Spinal cord (tissue), 10 donors: ENCODE measurements around the gene CDHR4. TPM values are rescaled to one million over a fixed set of nuclear protein-coding genes. Genes with fewer than 3 reads are reported as not detected.

Experiments used
- DNase-seq, 6 donors: peaks; one replicate each; pipeline versions ENCODE4 v3.0.0 to v3.0.0-alpha.2; 2013 to 2015; ENCODE audit warnings: low spot score in 6 of 6, low read depth in 4 of 6
- H3K27ac ChIP-seq: one replicate; pipeline ENCODE4 v1.5.1; 2013; ENCODE audit warnings: low read depth, low read length, control low read depth
- H3K27me3 ChIP-seq: one replicate; pipeline ENCODE4 v1.6.1; 2013; ENCODE audit warnings: low read length; ENCODE audit not compliant: control insufficient read depth, insufficient read depth
- H3K36me3 ChIP-seq: one replicate; pipeline ENCODE4 v1.6.1; 2013; ENCODE audit warnings: low read length; ENCODE audit not compliant: control insufficient read depth, insufficient read depth
- H3K4me1 ChIP-seq: one replicate; pipeline ENCODE4 v1.6.1; 2013; ENCODE audit warnings: low read length; ENCODE audit not compliant: control insufficient read depth, insufficient read depth
- H3K4me3 ChIP-seq: one replicate; pipeline ENCODE4 v1.5.1; 2013; ENCODE audit warnings: low read depth, low read length, control low read depth
- H3K9me3 ChIP-seq: one replicate; pipeline ENCODE4 v1.6.1; 2013; ENCODE audit warnings: low read length; ENCODE audit not compliant: control insufficient read depth, insufficient read depth
- WGBS: methylation state at CpG from one replicate; pipeline ENCODE4 v1.1.5; 2013; ENCODE audit warnings: missing lambda C conversion rate; ENCODE audit not compliant: insufficient coverage; 5-methylcytosine and 5-hydroxymethylcytosine counted together
- polyA plus RNA-seq, 2 donors: library from polyadenylated mRNA; unstranded; fragments of 120-200 nt; gene quantifications; one replicate each; pipeline ENCODE4 v1.2.1, GENCODE V29; 2013; ENCODE audit not compliant: insufficient read length in 2 of 2
- small RNA-seq: library from RNA; depleted of rRNA; stranded (forward); fragments of <200 nt; gene quantifications from one replicate; pipeline ENCODE3, GENCODE V24; 2014; ENCODE audit warnings: low replicate concordance
- total RNA-seq, 2 donors: library from RNA; depleted of rRNA in 1 of 2; stranded (reverse); fragments of 120-200 nt in 1 of 2; fragments of >200 nt in 1 of 2; gene quantifications; one replicate each; pipeline versions ENCODE4 v1.2.3 to v1.2.4, GENCODE V29; 2013 to 2014
- donor health status: healthy.

Gene CDHR4
- total and polyA plus RNA-seq, 4 donors = 0.10 to 0.59 (median 0.37) TPM

DNA sequence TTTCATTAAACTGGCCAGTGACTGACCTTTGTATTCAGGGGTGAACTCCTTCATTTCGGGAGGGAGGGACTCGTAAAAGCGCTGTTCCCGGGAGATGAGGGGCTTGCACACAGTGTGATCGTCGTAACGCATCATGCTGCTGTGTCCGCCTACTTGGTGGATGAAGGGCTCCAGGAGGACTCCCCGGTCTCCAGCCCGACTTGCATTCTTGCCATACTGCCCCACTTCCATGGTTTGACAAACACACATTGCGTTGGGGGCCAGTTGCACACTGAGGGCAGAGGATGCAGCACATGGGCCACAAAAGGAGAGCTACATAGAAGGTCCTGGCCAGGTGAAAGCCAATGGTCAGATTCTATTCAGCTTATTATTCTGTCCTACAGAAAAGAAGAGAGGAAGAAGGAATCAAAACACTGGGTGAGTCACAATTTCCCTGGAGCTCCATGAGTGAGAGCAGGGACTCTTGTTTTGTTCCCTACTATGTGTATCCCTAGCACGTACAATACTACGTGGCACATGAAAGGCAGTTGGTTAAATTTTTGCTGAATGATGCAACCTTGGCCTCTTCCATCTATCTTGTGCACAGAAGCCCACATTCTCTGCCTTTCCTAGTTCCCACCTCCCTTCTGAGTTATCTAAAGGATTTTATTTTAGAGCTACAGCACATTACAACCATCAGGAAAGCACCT, 51.7 kb downstream of the CDHR4 start:
- no peak for DNase-seq
- no peaks in the 10 kb centered on the region for H3K9me3 ChIP-seq
- H3K36me3 ChIP-seq = peaks cover 14% of the 10 kb centered on the region
- H3K4me1 ChIP-seq = no peaks in the 10 kb centered on the region
- no peak overlapping the region for H3K27ac ChIP-seq
- 63% methylated on average over 11 of the region's 13 CpGs for WGBS
- no peaks in the 10 kb centered on the region for H3K27me3 ChIP-seq
- no peak overlapping the region for H3K4me3 ChIP-seq

DNA sequence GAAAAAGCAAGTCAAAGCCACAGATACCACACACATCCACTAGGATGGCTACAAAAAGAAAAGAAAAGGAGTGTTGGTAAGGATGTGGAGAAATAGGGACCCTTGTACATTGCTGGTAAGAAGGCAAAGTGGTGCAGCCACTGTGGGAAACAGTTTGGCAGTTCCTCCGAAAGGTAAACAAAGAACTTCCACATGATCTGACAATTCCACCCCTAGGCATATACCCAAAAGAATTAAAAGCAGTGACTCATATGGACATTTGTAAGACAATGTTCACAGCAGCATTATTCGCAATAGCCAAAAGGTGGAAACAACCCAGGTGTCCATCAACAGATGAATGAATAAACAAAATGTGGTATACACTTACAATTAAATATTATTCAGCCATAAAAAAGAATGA, 53.7 kb downstream of the CDHR4 start:
- Histone ChIP-seq H3K36me3 (peaks cover 16% of the 10 kb centered on the region), H3K4me1 (no peaks in the 10 kb centered on the region), H3K27ac (no peak overlapping the region), H3K9me3 (no peaks in the 10 kb centered on the region), H3K4me3 (no peak overlapping the region), H3K27me3 (no peaks in the 10 kb centered on the region)
- no CpG with 5 or more reads among the region's 2 CpGs for whole genome bisulfite sequencing
- no peak for DNase-seq

Small RNA genes within 50 kb of the gene (small RNA-seq; reads per million reads assigned to genes)
- gene COX6CP14 = not detected

Other genes with a start within 250 kb of the CDHR4 start
- gene BSN, start 245.4 kb downstream of the CDHR4 start, total RNA-seq = 10 to 100 TPM in 1 of 2 donors, 1 to 10 TPM in 1; 6.9 to 14.8 TPM
- 10 to 100 TPM; 17.5 to 19.4 TPM for gene BSN, start 245.4 kb downstream of the CDHR4 start, polyA plus RNA-seq
- gene APEH, start 125.5 kb downstream of the CDHR4 start, total RNA-seq = 100 to 1,000 TPM in 1 of 2 donors, 10 to 100 TPM in 1; 68.3 to 100 TPM
- 100 to 1,000 TPM; 109 to 116 TPM for gene APEH, start 125.5 kb downstream of the CDHR4 start, polyA plus RNA-seq
- gene MST1, start 110.4 kb downstream of the CDHR4 start, total RNA-seq = 10 to 100 TPM; 10.7 to 31.6 TPM
- 10 to 100 TPM; 56.5 to 62.6 TPM for gene MST1, start 110.4 kb downstream of the CDHR4 start, polyA plus RNA-seq
- 10 to 100 TPM; 24.8 to 25.0 TPM for gene RNF123, start 110.3 kb downstream of the CDHR4 start, total RNA-seq
- 10 to 100 TPM; 47.1 to 55.9 TPM for gene RNF123, start 110.3 kb downstream of the CDHR4 start, polyA plus RNA-seq
- under 1 TPM in 1 of 2 donors, not detected in 1; 0.30 TPM for gene AMIGO3, start 80.2 kb downstream of the CDHR4 start, total RNA-seq
- 1 to 10 TPM; 2.2 to 3.3 TPM for gene AMIGO3, start 80.2 kb downstream of the CDHR4 start, polyA plus RNA-seq
- 10 to 100 TPM in 1 of 2 donors, 1 to 10 TPM in 1; 9.7 to 20.8 TPM for gene GMPPB, start 75.9 kb downstream of the CDHR4 start, total RNA-seq
- gene GMPPB, start 75.9 kb downstream of the CDHR4 start, polyA plus RNA-seq = 10 to 100 TPM; 16.5 to 22.3 TPM
- 10 to 100 TPM; 30.2 to 49.1 TPM for gene IP6K1, start 13.3 kb downstream of the CDHR4 start, total RNA-seq
- 10 to 100 TPM; 55.7 to 65.9 TPM for gene IP6K1, start 13.3 kb downstream of the CDHR4 start, polyA plus RNA-seq
- 1 to 10 TPM; 5.6 to 7.6 TPM for gene INKA1, start 3.4 kb upstream of the CDHR4 start, total RNA-seq
- 1 to 10 TPM; 6.9 to 7.6 TPM for gene INKA1, start 3.4 kb upstream of the CDHR4 start, polyA plus RNA-seq
- 10 to 100 TPM; 16.3 to 42.9 TPM for gene UBA7, start 14.1 kb upstream of the CDHR4 start, total RNA-seq
- gene UBA7, start 14.1 kb upstream of the CDHR4 start, polyA plus RNA-seq = 10 to 100 TPM; 26.4 to 30.5 TPM
- 1 to 10 TPM; 2.4 to 5.9 TPM for gene TRAIP, start 56.7 kb upstream of the CDHR4 start, total RNA-seq
- 1 to 10 TPM; 7.1 to 7.8 TPM for gene TRAIP, start 56.7 kb upstream of the CDHR4 start, polyA plus RNA-seq
- gene CAMKV, start 70.0 kb upstream of the CDHR4 start, total RNA-seq = 10 to 100 TPM; 17.1 to 54.0 TPM
- gene CAMKV, start 70.0 kb upstream of the CDHR4 start, polyA plus RNA-seq = 100 to 1,000 TPM in 1 of 2 donors, 10 to 100 TPM in 1; 94.3 to 115 TPM
- under 1 TPM; 0.79 to 0.88 TPM for gene MST1R, start 104.0 kb upstream of the CDHR4 start, total RNA-seq
- gene MST1R, start 104.0 kb upstream of the CDHR4 start, polyA plus RNA-seq = 1 to 10 TPM in 1 of 2 donors, under 1 TPM in 1; 0.63 to 2.5 TPM
- 1 to 10 TPM; 8.0 to 9.7 TPM for gene MON1A, start 129.9 kb upstream of the CDHR4 start, total RNA-seq
- gene MON1A, start 129.9 kb upstream of the CDHR4 start, polyA plus RNA-seq = 10 to 100 TPM; 21.7 to 25.0 TPM
- 100 to 1,000 TPM in 1 of 2 donors, 10 to 100 TPM in 1; 70.1 to 115 TPM for gene RBM6, start 140.3 kb upstream of the CDHR4 start, total RNA-seq
- gene RBM6, start 140.3 kb upstream of the CDHR4 start, polyA plus RNA-seq = 100 to 1,000 TPM; 143 to 175 TPM